Measurements from ENCODE around the gene ABCA9. TPM values are rescaled to one million over a fixed set of nuclear protein-coding genes. Genes with fewer than 3 reads are reported as not detected.

The ABCA9 gene
- total and polyA plus RNA-seq, 2 of the 13 experiments (the other 11 are each of a cell fraction or from before 2014, with no cell fraction given) = 0.04 TPM; not detected in 1

- WGBS (ENCODE audit: low lambda C conversion rate) = 97% methylated on average over 2 of the region's 2 CpGs
- no peaks in the 10 kb centered on the region for H3K9me3 ChIP-seq (ENCODE audit: low read length)
- no peaks in the 10 kb centered on the region; a peak in 1 of 5 replicates for H3K36me3 ChIP-seq (replicated peaks in 1 of 2; ENCODE audit: control insufficient read depth in 1 of 2, insufficient read depth in 2 of 2, low read length in 2 of 2)
- ChIA-PET CTCF (ENCODE audit: low intra/inter-chr PET ratio, low total read pairs) (no interaction called here), POLR2A (no interaction called here)
- H3K4me2 ChIP-seq (ENCODE audit: low read depth, low read length) = no peak overlapping the region
- no peaks in the 10 kb centered on the region; a peak in 1 of 5 replicates for H3K27me3 ChIP-seq (ENCODE audit: control insufficient read depth in 1 of 2, insufficient read depth in 2 of 2, low read length in 2 of 2)
- ATAC-seq = no peak
- no peak for FAIRE-seq
- no peak overlapping the region for H2AFZ ChIP-seq (ENCODE audit: low read length)
- H3K4me1 ChIP-seq (ENCODE audit: insufficient read depth, low read length) = peaks cover 52% of the 10 kb centered on the region
- intact Hi-C loops (cut with micrococcal nuclease; ENCODE audit: unreplicated experiment) (no loop called here), in situ Hi-C loops (cut with HindIII; ENCODE audit: extremely low pct_ligation_motif_present, low pct_unique_long_range_greater_than_20kb) (no loop called here)
- H3K4me3 ChIP-seq (replicated peaks in 1 of 3; ENCODE audit: insufficient read depth in 1 of 3, low read depth in 2 of 3, low read length in 3 of 3) = no peak overlapping the region
- no peaks in the 10 kb centered on the region for H4K20me1 ChIP-seq (ENCODE audit: insufficient read depth, low read length)
- no peak for DNase-seq (ENCODE audit: low spot score)
- no peaks in the 10 kb centered on the region for H3K79me2 ChIP-seq (ENCODE audit: insufficient read depth, low read length)
- H3K9ac ChIP-seq (ENCODE audit: insufficient read depth, low read depth, low read length) = no peak overlapping the region
- BruUV-seq (replicated peaks) = no TSS peak
- H3K27ac ChIP-seq (ENCODE audit: extremely low read length, insufficient read depth, low read length) = no peak overlapping the region
- TF ChIP-seq ZNF569 (CRISPR knock-in tag; IDR thresholded peaks at IDR 0.05; ENCODE audit: borderline replicate concordance) = no peak
- TF ChIP-seq NFATC3 (CRISPR knock-in tag; IDR thresholded peaks at IDR 0.05) = no peak
- no peak for TF ChIP-seq MTA1 (CRISPR knock-in tag; IDR thresholded peaks at IDR 0.05; ENCODE audit: borderline replicate concordance)
- TF ChIP-seq NPAS2 (CRISPR knock-in tag; IDR thresholded peaks at IDR 0.05; ENCODE audit: borderline replicate concordance) = no peak
- no peak for TF ChIP-seq SKIL (CRISPR knock-in tag; IDR thresholded peaks at IDR 0.05; ENCODE audit: borderline replicate concordance)
- TF ChIP-seq, protein P1, sequence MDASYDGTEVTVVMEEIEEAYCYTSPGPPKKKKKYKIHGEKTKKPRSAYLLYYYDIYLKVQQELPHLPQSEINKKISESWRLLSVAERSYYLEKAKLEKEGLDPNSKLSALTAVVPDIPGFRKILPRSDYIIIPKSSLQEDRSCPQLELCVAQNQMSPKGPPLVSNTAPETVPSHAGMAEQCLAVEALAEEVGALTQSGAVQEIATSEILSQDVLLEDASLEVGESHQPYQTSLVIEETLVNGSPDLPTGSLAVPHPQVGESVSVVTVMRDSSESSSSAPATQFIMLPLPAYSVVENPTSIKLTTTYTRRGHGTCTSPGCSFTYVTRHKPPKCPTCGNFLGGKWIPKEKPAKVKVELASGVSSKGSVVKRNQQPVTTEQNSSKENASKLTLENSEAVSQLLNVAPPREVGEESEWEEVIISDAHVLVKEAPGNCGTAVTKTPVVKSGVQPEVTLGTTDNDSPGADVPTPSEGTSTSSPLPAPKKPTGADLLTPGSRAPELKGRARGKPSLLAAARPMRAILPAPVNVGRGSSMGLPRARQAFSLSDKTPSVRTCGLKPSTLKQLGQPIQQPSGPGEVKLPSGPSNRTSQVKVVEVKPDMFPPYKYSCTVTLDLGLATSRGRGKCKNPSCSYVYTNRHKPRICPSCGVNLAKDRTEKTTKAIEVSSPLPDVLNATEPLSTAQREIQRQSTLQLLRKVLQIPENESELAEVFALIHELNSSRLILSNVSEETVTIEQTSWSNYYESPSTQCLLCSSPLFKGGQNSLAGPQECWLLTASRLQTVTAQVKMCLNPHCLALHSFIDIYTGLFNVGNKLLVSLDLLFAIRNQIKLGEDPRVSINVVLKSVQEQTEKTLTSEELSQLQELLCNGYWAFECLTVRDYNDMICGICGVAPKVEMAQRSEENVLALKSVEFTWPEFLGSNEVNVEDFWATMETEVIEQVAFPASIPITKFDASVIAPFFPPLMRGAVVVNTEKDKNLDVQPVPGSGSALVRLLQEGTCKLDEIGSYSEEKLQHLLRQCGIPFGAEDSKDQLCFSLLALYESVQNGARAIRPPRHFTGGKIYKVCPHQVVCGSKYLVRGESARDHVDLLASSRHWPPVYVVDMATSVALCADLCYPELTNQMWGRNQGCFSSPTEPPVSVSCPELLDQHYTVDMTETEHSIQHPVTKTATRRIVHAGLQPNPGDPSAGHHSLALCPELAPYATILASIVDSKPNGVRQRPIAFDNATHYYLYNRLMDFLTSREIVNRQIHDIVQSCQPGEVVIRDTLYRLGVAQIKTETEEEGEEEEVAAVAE (CRISPR knock-in tag; IDR thresholded peaks at IDR 0.05; ENCODE audit: borderline replicate concordance) = no peak
- no peak for TF ChIP-seq ZNF460 (CRISPR knock-in tag; IDR thresholded peaks at IDR 0.05; ENCODE audit: borderline replicate concordance)
- no peak for TF ChIP-seq IRF2 (CRISPR knock-in tag; IDR thresholded peaks at IDR 0.05)
- TF ChIP-seq SRSF1 (optimal IDR thresholded peaks at IDR 0.05; ENCODE audit: low read depth, low read length) = no peak
- TF ChIP-seq HNF4A (CRISPR knock-in tag; IDR thresholded peaks at IDR 0.05) = no peak
- TF ChIP-seq NFKBIZ (CRISPR knock-in tag; IDR thresholded peaks at IDR 0.05) = no peak
- TF ChIP-seq ZNF580 (CRISPR knock-in tag; IDR thresholded peaks at IDR 0.05; ENCODE audit: borderline replicate concordance, low read depth) = no peak
- TF ChIP-seq, protein P2, sequence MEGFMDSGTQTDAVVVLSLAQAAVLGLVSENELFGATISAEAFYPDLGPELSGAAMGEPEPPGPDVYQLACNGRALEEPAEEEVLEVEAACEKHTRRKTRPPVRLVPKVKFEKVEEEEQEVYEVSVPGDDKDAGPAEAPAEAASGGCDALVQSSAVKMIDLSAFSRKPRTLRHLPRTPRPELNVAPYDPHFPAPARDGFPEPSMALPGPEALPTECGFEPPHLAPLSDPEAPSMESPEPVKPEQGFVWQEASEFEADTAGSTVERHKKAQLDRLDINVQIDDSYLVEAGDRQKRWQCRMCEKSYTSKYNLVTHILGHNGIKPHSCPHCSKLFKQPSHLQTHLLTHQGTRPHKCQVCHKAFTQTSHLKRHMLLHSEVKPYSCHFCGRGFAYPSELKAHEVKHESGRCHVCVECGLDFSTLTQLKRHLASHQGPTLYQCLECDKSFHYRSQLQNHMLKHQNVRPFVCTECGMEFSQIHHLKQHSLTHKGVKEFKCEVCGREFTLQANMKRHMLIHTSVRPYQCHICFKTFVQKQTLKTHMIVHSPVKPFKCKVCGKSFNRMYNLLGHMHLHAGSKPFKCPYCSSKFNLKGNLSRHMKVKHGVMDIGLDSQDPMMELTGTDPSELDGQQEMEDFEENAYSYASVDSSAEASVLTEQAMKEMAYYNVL (CRISPR knock-in tag; IDR thresholded peaks at IDR 0.05; ENCODE audit: borderline replicate concordance) = no peak
- TF ChIP-seq ZMYM4 (CRISPR knock-in tag; IDR thresholded peaks at IDR 0.05) = no peak
- TF ChIP-seq ZFP36L1 (CRISPR knock-in tag; IDR thresholded peaks at IDR 0.05) = no peak
- no peak for TF ChIP-seq TAF15 (IDR thresholded peaks at IDR 0.05; ENCODE audit: low read depth, low read length, poor library complexity, severe bottlenecking)
Observed at GRCh38 chr17:69044371-69044770, 16.4 kb downstream of the ABCA9 start.
